A673 (cell line): ENCODE results near the gene STING1. TPM values are rescaled to one million over a fixed set of nuclear protein-coding genes. Genes with fewer than 3 reads are reported as not detected.

ENCODE experiments used
- BruUV-seq: library from RNA; stranded (reverse); fragments of 400-500 nt; replicated peaks from 2 replicates; lab custom pipeline; 2021; lab: Mats Ljungman, UMichigan
- CTCF ChIA-PET: fragments of 300-600 bp; sonication (Branson Sonifier 250); formaldehyde crosslinking; loops from one replicate; lab custom pipeline; 2022; ENCODE audit warnings: antibody characterized with exemption; lab: Charles Lee
- POLR2A ChIA-PET: fragments of 300-600 bp; sonication (Branson Sonifier 250); formaldehyde crosslinking; loops from one replicate; lab custom pipeline; 2022; ENCODE audit warnings: antibody characterized with exemption; ENCODE audit not compliant: low non-redundant PET; lab: Charles Lee
- DNase-seq: peaks from one replicate; pipeline ENCODE4 v3.0.0-alpha.2; 2015; ENCODE audit warnings: low spot score
- H3K27ac ChIP-seq: fragments of 200-600 bp; sonication (generic); 2 replicates; pipeline ENCODE4 v1.5.1; 2016; ENCODE audit warnings: mixed run types, low read depth, mild to moderate bottlenecking, mixed read lengths, antibody characterized with exemption, low read length; ENCODE audit not compliant: poor library complexity, severe bottlenecking
- H3K27me3 ChIP-seq: fragments of 200-600 bp; sonication (generic); replicated peaks from 2 replicates; pipeline ENCODE4 v1.6.1; 2017; ENCODE audit warnings: mixed run types, low read depth, mild to moderate bottlenecking, mixed read lengths, antibody characterized with exemption, low read length; ENCODE audit not compliant: insufficient read depth, poor library complexity
- H3K36me3 ChIP-seq: fragments of 200-600 bp; sonication (generic); 2 replicates; pipeline ENCODE4 v1.6.1; 2016; ENCODE audit warnings: mixed run types, mild to moderate bottlenecking, mixed read lengths, antibody characterized with exemption, low read length; ENCODE audit not compliant: insufficient read depth, poor library complexity, severe bottlenecking
- H3K4me1 ChIP-seq: fragments of 200-600 bp; sonication (generic); 2 replicates; pipeline ENCODE4 v1.6.1; 2017; ENCODE audit warnings: mixed run types, mild to moderate bottlenecking, mixed read lengths, antibody characterized with exemption, low read length; ENCODE audit not compliant: insufficient read depth, poor library complexity, severe bottlenecking
- H3K4me3 ChIP-seq: fragments of 200-600 bp; sonication (generic); 2 replicates; pipeline ENCODE4 v1.5.1; 2016; ENCODE audit warnings: low read depth, mixed run types, mild to moderate bottlenecking, mixed read lengths, low read length; ENCODE audit not compliant: poor library complexity, severe bottlenecking
- H3K9me3 ChIP-seq: fragments of 200-600 bp; sonication (generic); 2 replicates; pipeline ENCODE4 v1.6.1; 2016; ENCODE audit warnings: mixed run types, low read depth, mild to moderate bottlenecking, mixed read lengths, antibody characterized with exemption, low read length; ENCODE audit not compliant: poor library complexity, severe bottlenecking
- CTCF ChIP-seq: fragments of 300-800, 200-600 bp; sonication (generic); conservative IDR thresholded peaks from 2 replicates; pipeline ENCODE4 v1.5.1; 2017; ENCODE audit warnings: low read depth, mild to moderate bottlenecking, antibody characterized with exemption, low read length, moderate library complexity, mixed read lengths
- EZH2 ChIP-seq: fragments of 200-600 bp; sonication (generic); IDR thresholded peaks from 2 replicates; pipeline ENCODE4 v1.6.1; 2017; ENCODE audit warnings: borderline replicate concordance, low read depth, mild to moderate bottlenecking, mixed read lengths, antibody characterized with exemption, low read length; ENCODE audit not compliant: poor library complexity, severe bottlenecking
- intact Hi-C: fragments of 100-400 bp; cut with micrococcal nuclease; formaldehyde crosslinking; loops from one replicate; pipeline ENCODE4 v1.10.0; 2022; ENCODE audit not compliant: unreplicated experiment
- total RNA-seq: library from RNA; stranded (reverse); gene quantifications from 2 replicates; pipeline ENCODE4 v1.2.3, GENCODE V29; 2021

Gene STING1
- total RNA-seq, 1 experiment from 2014 or later, result 30.7 TPM

- ChIA-PET CTCF (no interaction called here), POLR2A (no interaction called here)
Observed at GRCh38 chr5:139470821-139471300, 11.7 kb downstream of the STING1 start, which contains the start of gene SMIM33. Gene SMIM33, plus strand, starts transcription at chr5:139471004. Its CDS starts 118 bp downstream, at chr5:139471122.

GRCh38 chr5:139468421-139468931 is 14.1 kb downstream of the STING1 start:
- CTCF ChIA-PET, result no interaction called here
- H3K36me3 ChIP-seq, result no peaks in the 10 kb centered on the region

More at GRCh38 chr5:139470821-139471300, 11.7 kb downstream of the STING1 start, which contains the start of gene SMIM33:
- no peak within 1 kb of the TSS for H3K4me3 ChIP-seq
- TF ChIP-seq CTCF (no peak), EZH2 (no peak)
- BruUV-seq, result no TSS peak
- no peak for DNase-seq
- peaks cover 14% of the 10 kb centered on the region for H3K4me1 ChIP-seq
- H3K27ac ChIP-seq, result no peak within 1 kb of the TSS
- H3K36me3 ChIP-seq, result peaks cover 7% of the 10 kb centered on the region
- no peaks in the 10 kb centered on the region for H3K9me3 ChIP-seq
- intact Hi-C loops, result no loop called here
- H3K27me3 ChIP-seq, result no peaks in the 10 kb centered on the region

GRCh38 chr5:139462586-139463276 is 19.8 kb downstream of the STING1 start, which contains the start of gene ECSCR:
Gene ECSCR, minus strand, starts transcription at chr5:139462743. Its CDS starts 73 bp downstream, at chr5:139462670.
- H3K27me3 ChIP-seq, result no peaks in the 10 kb centered on the region
- H3K4me1 ChIP-seq, result peaks cover 9% of the 10 kb centered on the region
- BruUV-seq, result no TSS peak
- POLR2A ChIA-PET, result no interaction called here
- H3K36me3 ChIP-seq, result no peaks in the 10 kb centered on the region
- intact Hi-C loops, result no loop called here
- no peaks in the 10 kb centered on the region for H3K9me3 ChIP-seq
- DNase-seq, result peak; percentile 49
- CTCF ChIA-PET, result interaction anchor here (0.5 kb wide), 1 partner anchor 58 kb away, joined by 5 read pairs; no protein-coding TSS in a partner anchor
- H3K27ac ChIP-seq, result no peak within 1 kb of the TSS
- TF ChIP-seq EZH2, result no peak
- TF ChIP-seq CTCF, result no peak
- H3K4me3 ChIP-seq, result no peak within 1 kb of the TSS

More at GRCh38 chr5:139468421-139468931, 14.1 kb downstream of the STING1 start:
- POLR2A ChIA-PET, result no interaction called here
- H3K27me3 ChIP-seq, result no peaks in the 10 kb centered on the region
- DNase-seq, result no peak
- H3K27ac ChIP-seq, result no peak overlapping the region
- intact Hi-C loops, result no loop called here
- H3K9me3 ChIP-seq, result no peaks in the 10 kb centered on the region
- peaks cover 3% of the 10 kb centered on the region for H3K4me1 ChIP-seq
- BruUV-seq, result no TSS peak
- 0 out of 2 replicates have a peak, but pooled peaks have one; percentile 13 for TF ChIP-seq CTCF
- no peak for TF ChIP-seq EZH2
- no peak overlapping the region for H3K4me3 ChIP-seq
